HCT116 (cell line): ENCODE results near the gene CTCFL. TPM values are rescaled to one million over a fixed set of nuclear protein-coding genes. Genes with fewer than 3 reads are reported as not detected.

Experiments used
- ATAC-seq: fragments of 200-7000 bp; cut with Tn5 transposase; 2 replicates; pipeline ENCODE4 v1.9.1; 2020; ENCODE audit warnings: mild to moderate bottlenecking, moderate library complexity
- BruUV-seq: library from RNA; stranded (reverse); fragments of 400-500 nt; replicated peaks from 2 replicates; lab custom pipeline; 2021; lab: Mats Ljungman, UMichigan
- CTCF ChIA-PET: fragments of 300-600 bp; sonication (Branson Sonifier 250); formaldehyde crosslinking; loops from one replicate; lab custom pipeline; 2021; ENCODE audit warnings: antibody characterized with exemption; lab: Charles Lee
- POLR2A ChIA-PET: fragments of 300-600, 350-600 bp; sonication (Branson Sonifier 250); formaldehyde crosslinking; loops from one replicate; lab custom pipeline; 2021; ENCODE audit warnings: antibody characterized with exemption; lab: Charles Lee
- RAD21 ChIA-PET, 2 experiments: fragments of 300-600 bp; sonication (Branson Sonifier 250); formaldehyde crosslinking; loops; one replicate each; lab custom pipeline; 2023; ENCODE audit warnings: low total read pairs in 2 of 2; ENCODE audit not compliant: uncharacterized antibody in 2 of 2, unreplicated experiment in 2 of 2, low non-redundant PET in 1 of 2; lab: Charles Lee
- DNase-seq: peaks from one replicate; pipeline ENCODE4 v3.0.0-alpha.2; 2010; ENCODE audit warnings: low read depth, low spot score
- H2AFZ ChIP-seq: fragments of 200-600 bp; shearing (Covaris generic), sonication (generic); 2 replicates; pipeline ENCODE4 v1.6.1; 2017; ENCODE audit warnings: low read depth, mixed run types, mixed read lengths, antibody characterized with exemption, low read length; ENCODE audit not compliant: poor library complexity, severe bottlenecking
- H3K27ac ChIP-seq: 2 replicates; pipeline ENCODE4 v1.5.1; 2012; ENCODE audit warnings: low read depth, low read length
- H3K27me3 ChIP-seq: fragments of 200-600 bp; sonication (generic); 2 replicates; pipeline ENCODE4 v1.6.1; 2016; ENCODE audit warnings: mixed run types, low read length, mixed read lengths; ENCODE audit not compliant: insufficient read depth
- H3K36me3 ChIP-seq, 2 experiments: fragments of 200-500 bp in 1 of 2; fragments of 200-600 bp in 1 of 2; sonication (Bioruptor generic) in 1 of 2; sonication (generic) in 1 of 2; 2 replicates each; pipeline versions ENCODE4 v1.5.1 to v1.6.1; 2014 to 2016; ENCODE audit warnings: low read length in 2 of 2, inconsistent platforms in 1 of 2, mixed read lengths in 1 of 2, mixed run types in 1 of 2; ENCODE audit not compliant: insufficient read depth in 2 of 2, control insufficient read depth in 1 of 2
- H3K4me1 ChIP-seq, 2 experiments: fragments of 200-600 bp in 1 of 2; sonication (generic) in 1 of 2; 2 replicates each; pipeline versions ENCODE4 v1.5.1 to v1.6.1; 2012 to 2017; ENCODE audit warnings: low read length in 2 of 2, inconsistent platforms in 1 of 2, mild to moderate bottlenecking in 1 of 2, mixed read lengths in 1 of 2, mixed run types in 1 of 2, moderate library complexity in 1 of 2; ENCODE audit not compliant: insufficient read depth in 2 of 2, control insufficient read depth in 1 of 2
- H3K4me2 ChIP-seq: fragments of 200-600 bp; sonication (generic); 2 replicates; pipeline ENCODE4 v1.6.1; 2017; ENCODE audit warnings: mixed run types, low read length, mixed read lengths
- H3K4me3 ChIP-seq, 2 experiments: fragments of 200-600 bp in 1 of 2; sonication (generic) in 1 of 2; replicated peaks in 1 of 2; 2 replicates each; pipeline ENCODE4 v1.5.1; 2011 to 2016; ENCODE audit warnings: low read length in 2 of 2, control low read depth in 1 of 2, low read depth in 1 of 2, mild to moderate bottlenecking in 1 of 2, mixed read lengths in 1 of 2, mixed run types in 1 of 2
- H3K79me2 ChIP-seq: fragments of 200-600 bp; sonication (generic); 2 replicates; pipeline ENCODE4 v1.6.1; 2017; ENCODE audit warnings: mild to moderate bottlenecking, mixed run types, low read length, moderate library complexity, mixed read lengths; ENCODE audit not compliant: insufficient read depth
- H3K9ac ChIP-seq: fragments of 200-600 bp; sonication (generic); 2 replicates; pipeline ENCODE4 v1.6.1; 2016; ENCODE audit warnings: low read length, mixed read lengths
- H3K9me2 ChIP-seq: fragments of 200-600 bp; sonication (generic), shearing (Covaris generic); 2 replicates; pipeline ENCODE4 v1.6.1; 2017; ENCODE audit warnings: mixed run types, mild to moderate bottlenecking, moderate library complexity; ENCODE audit not compliant: insufficient read depth
- H3K9me3 ChIP-seq, 2 experiments: fragments of 200-500 bp in 1 of 2; fragments of 200-600 bp in 1 of 2; sonication (Bioruptor generic) in 1 of 2; sonication (generic) in 1 of 2; 2 replicates each; pipeline ENCODE4 v1.6.1; 2014 to 2017; ENCODE audit warnings: low read length in 2 of 2, mixed read lengths in 2 of 2, inconsistent platforms in 1 of 2, low read depth in 1 of 2, mild to moderate bottlenecking in 1 of 2, mixed run types in 1 of 2, moderate library complexity in 1 of 2; ENCODE audit not compliant: control insufficient read depth in 1 of 2, insufficient read depth in 1 of 2
- H4K20me1 ChIP-seq: fragments of 200-600 bp; sonication (generic), shearing (Covaris generic); 2 replicates; pipeline ENCODE4 v1.6.1; 2017; ENCODE audit warnings: mixed run types, mild to moderate bottlenecking, moderate library complexity; ENCODE audit not compliant: insufficient read depth
- EGR1 ChIP-seq: IDR thresholded peaks from 2 replicates; pipeline ENCODE4 v1.6.1; 2012; ENCODE audit warnings: low read depth
- MAX ChIP-seq: IDR thresholded peaks from 2 replicates; pipeline ENCODE4 v1.6.1; 2012
- POLR2A ChIP-seq: IDR thresholded peaks from 2 replicates; pipeline ENCODE4 v1.7.0; 2011; ENCODE audit warnings: borderline replicate concordance; ENCODE audit not compliant: insufficient read depth, insufficient read length; ENCODE audit errors: extremely low read depth
- POLR2AphosphoS5 ChIP-seq: IDR thresholded peaks from 2 replicates; pipeline ENCODE4 v1.6.1; 2011; ENCODE audit warnings: mild to moderate bottlenecking, low read depth, low read length, moderate library complexity
- SIN3A ChIP-seq: IDR thresholded peaks from 2 replicates; pipeline ENCODE4 v1.6.1; 2012; ENCODE audit warnings: low read depth
- SP1 ChIP-seq: IDR thresholded peaks from 2 replicates; pipeline ENCODE4 v1.6.1; 2012; ENCODE audit warnings: low read depth
- SRF ChIP-seq: IDR thresholded peaks from 2 replicates; pipeline ENCODE4 v1.6.1; 2012; ENCODE audit warnings: low read depth
- ZNF274 ChIP-seq: fragments of 200-500 bp; sonication (Bioruptor generic); IDR thresholded peaks from 2 replicates; pipeline ENCODE4 v1.6.1; 2014; ENCODE audit warnings: mild to moderate bottlenecking, low read depth, low read length, inconsistent platforms
- intact Hi-C: fragments of 100-400 bp; cut with micrococcal nuclease; formaldehyde crosslinking; loops from 2 replicates; pipeline ENCODE4 v1.10.0; 2022
- total RNA-seq: library from RNA; stranded (reverse); gene quantifications from one replicate; pipeline ENCODE4 v1.2.1, GENCODE V29; 2021; ENCODE audit not compliant: unreplicated experiment

CTCFL gene
- total RNA-seq, 1 experiment from 2014 or later: 0.34 TPM

- TF ChIP-seq EGR1 (no peak), ZNF274 (no peak), MAX (no peak)
- TF ChIP-seq, all 23 proteins: peak for 0
Measured at GRCh38 chr20:57559658-57560553, 35.0 kb upstream of the CTCFL start (continued).

- ChIA-PET POLR2A (no interaction called here), RAD21 (no interaction called here), CTCF (no interaction called here)
- Histone ChIP-seq H3K4me1 (peaks cover 2 to 13% of the 10 kb centered on the region in 2 experiments; a peak in 2 of 4 replicates), H3K27me3 (peaks cover 61% of the 10 kb centered on the region), H2AFZ (no peak overlapping the region), H4K20me1 (no peaks in the 10 kb centered on the region), H3K27ac (no peak overlapping the region), H3K79me2 (no peaks in the 10 kb centered on the region), H3K36me3 (no peaks in the 10 kb centered on the region), H3K4me3 (no peak overlapping the region), H3K4me2 (0 out of 2 replicates have a peak overlapping the region, but pooled peaks have one; percentile 9), H3K9ac (no peak overlapping the region), H3K9me3 (no peaks in the 10 kb centered on the region), H3K9me2 (no peaks in the 10 kb centered on the region)
- TF ChIP-seq SIN3A (no peak), SP1 (no peak), SRF (no peak), POLR2A (no peak), POLR2AphosphoS5 (no peak)
- DNase-seq: no peak
- no TSS peak for BruUV-seq
- ATAC-seq: no peak
- intact Hi-C loops: no loop called here
Measured at GRCh38 chr20:57559289-57559634, 34.3 kb upstream of the CTCFL start.
